Measurements from ENCODE around the gene ZKSCAN2. TPM values are rescaled to one million over a fixed set of nuclear protein-coding genes. Genes with fewer than 3 reads are reported as not detected.

ZKSCAN2 gene
- total and polyA plus RNA-seq, 10 donors = 0.74 to 6.0 (median 4.1) TPM

- Histone ChIP-seq H3K27me3 (replicated peaks in 1 of 7) (no peaks in the 10 kb centered on the region), H3K4me1 (no peaks in the 10 kb centered on the region), H3K9me3 (no peaks in the 10 kb centered on the region), H3K4me3 (no peak overlapping the region), H3K36me3 (no peaks in the 10 kb centered on the region), H3K27ac (no peak overlapping the region)
- 91 to 96% (median 92%) methylated on average over 6 of the region's 6 CpGs for WGBS, 5 donors
- intact Hi-C loops (cut with DNase I; ENCODE audit: low total_unique reads) = no loop called here
- TF ChIP-seq POLR2AphosphoS5 (IDR thresholded peaks at IDR 0.05) (no peak), POLR2A (IDR thresholded peaks at IDR 0.05) (no peak), CTCF (IDR thresholded peaks at IDR 0.05 in 8 of 11, conservative IDR thresholded peaks at IDR 0.05 in 3 of 11) (no peak)
- no peak for DNase-seq
Measured at GRCh38 chr16:25189305-25189704, 68.3 kb downstream of the ZKSCAN2 start.

DNA sequence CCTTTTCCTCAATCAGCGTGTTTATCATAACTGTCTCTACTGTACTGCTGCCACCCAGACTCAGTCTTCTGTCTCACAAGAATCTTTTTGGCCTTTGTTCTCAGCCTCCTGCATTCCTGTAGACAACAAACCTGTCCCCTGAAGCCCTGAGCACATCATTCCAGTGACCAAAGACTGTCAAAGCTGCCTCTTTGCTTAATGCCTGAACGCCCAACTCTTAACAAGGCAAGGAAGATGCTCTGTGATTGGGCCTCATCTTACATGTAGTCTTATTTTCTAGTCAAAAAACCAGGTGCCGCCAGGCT is 70.2 kb downstream of the ZKSCAN2 start:
- 95 to 97% (median 95%) methylated on average over 3 of the region's 3 CpGs for whole genome bisulfite sequencing, 5 donors
- Histone ChIP-seq H3K4me3 (no peak overlapping the region), H3K4me1 (no peaks in the 10 kb centered on the region), H3K9me3 (no peaks in the 10 kb centered on the region), H3K36me3 (no peaks in the 10 kb centered on the region), H3K27me3 (replicated peaks in 1 of 7) (no peaks in the 10 kb centered on the region), H3K27ac (no peak overlapping the region)
- intact Hi-C loops (cut with DNase I; ENCODE audit: low total_unique reads) = no loop called here
- DNase-seq = no peak
- no peak for TF ChIP-seq POLR2A (IDR thresholded peaks at IDR 0.05)
- TF ChIP-seq CTCF (IDR thresholded peaks at IDR 0.05 in 8 of 11, conservative IDR thresholded peaks at IDR 0.05 in 3 of 11) = no peak
- no peak for TF ChIP-seq POLR2AphosphoS5 (IDR thresholded peaks at IDR 0.05)

Other genes starting within 250 kb of the ZKSCAN2 start
- gene ARHGAP17, start 242.5 kb downstream of the ZKSCAN2 start, total RNA-seq = 100 to 1,000 TPM; 126 to 254 (median 226) TPM
- 100 to 1,000 TPM in 2 of 3 donors, 10 to 100 TPM in 1; 62.2 to 116 (median 102) TPM for gene ARHGAP17, start 242.5 kb downstream of the ZKSCAN2 start, polyA plus RNA-seq
- gene LCMT1, start 146.1 kb downstream of the ZKSCAN2 start, total RNA-seq = 10 to 100 TPM; 25.8 to 33.3 (median 29.0) TPM
- 10 to 100 TPM; 25.1 to 28.2 (median 26.2) TPM for gene LCMT1, start 146.1 kb downstream of the ZKSCAN2 start, polyA plus RNA-seq
- not detected for gene AQP8, start 40.9 kb downstream of the ZKSCAN2 start, total RNA-seq
- gene AQP8, start 40.9 kb downstream of the ZKSCAN2 start, polyA plus RNA-seq = under 1 TPM in 2 of 3 donors, not detected in 1; 0.19 to 0.22 TPM

Data from spleen (tissue), 11 donors.